Measurements from ENCODE around the gene TAS2R40.
A peak's percentile ranks its signal among the peaks of the same experiment; 100 is the strongest.
"Not testable (repeated sequence)": the region's sequence is repeated elsewhere in the genome, so short reads cannot be mapped to it uniquely, and the experiment has no call there.

TAS2R40 gene

GRCh38 chr7:143210541-143210940 is 11.3 kb upstream of the TAS2R40 start:
- H3K9me3 Mint-ChIP-seq: no peaks in the 10 kb centered on the region
- H3K4me3 Mint-ChIP-seq: no peak overlapping the region
- no peak overlapping the region for H3K27ac Mint-ChIP-seq
- H3K27me3 Mint-ChIP-seq (ENCODE audit: low read depth): peaks cover 2% of the 10 kb centered on the region
- H3K36me3 Mint-ChIP-seq (ENCODE audit: low read depth): no peaks in the 10 kb centered on the region
- H3K4me1 Mint-ChIP-seq (ENCODE audit: low read depth): peaks cover 8% of the 10 kb centered on the region
- no peak for DNase-seq (ENCODE audit: low spot score)

DNA sequence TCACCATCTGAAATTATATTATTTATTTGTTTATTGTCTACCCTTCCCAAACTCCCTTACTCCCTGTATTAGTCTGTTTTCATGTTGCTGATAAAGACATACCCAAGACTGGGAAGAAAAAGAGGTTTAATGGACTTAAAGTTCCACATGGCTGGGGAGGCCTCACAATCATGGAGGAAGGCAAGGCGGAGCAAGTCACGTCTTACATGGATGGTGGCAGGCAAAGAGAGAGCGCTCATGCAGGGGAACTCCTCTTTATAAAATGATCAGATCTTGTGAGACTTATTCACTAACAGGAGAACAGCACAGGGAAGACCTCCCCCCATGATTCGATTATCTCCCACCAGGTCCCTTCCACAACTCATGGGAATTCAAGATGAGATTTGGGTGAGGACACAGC is 8.4 kb upstream of the TAS2R40 start:
- H3K4me3 Mint-ChIP-seq; H3K4me1 Mint-ChIP-seq (ENCODE audit: low read depth); H3K9me3 Mint-ChIP-seq; DNase-seq (ENCODE audit: low spot score); H3K36me3 Mint-ChIP-seq (ENCODE audit: low read depth); H3K27ac Mint-ChIP-seq: not testable (repeated sequence)
- peaks cover 13% of the 10 kb centered on the region for H3K27me3 Mint-ChIP-seq (ENCODE audit: low read depth)

DNA sequence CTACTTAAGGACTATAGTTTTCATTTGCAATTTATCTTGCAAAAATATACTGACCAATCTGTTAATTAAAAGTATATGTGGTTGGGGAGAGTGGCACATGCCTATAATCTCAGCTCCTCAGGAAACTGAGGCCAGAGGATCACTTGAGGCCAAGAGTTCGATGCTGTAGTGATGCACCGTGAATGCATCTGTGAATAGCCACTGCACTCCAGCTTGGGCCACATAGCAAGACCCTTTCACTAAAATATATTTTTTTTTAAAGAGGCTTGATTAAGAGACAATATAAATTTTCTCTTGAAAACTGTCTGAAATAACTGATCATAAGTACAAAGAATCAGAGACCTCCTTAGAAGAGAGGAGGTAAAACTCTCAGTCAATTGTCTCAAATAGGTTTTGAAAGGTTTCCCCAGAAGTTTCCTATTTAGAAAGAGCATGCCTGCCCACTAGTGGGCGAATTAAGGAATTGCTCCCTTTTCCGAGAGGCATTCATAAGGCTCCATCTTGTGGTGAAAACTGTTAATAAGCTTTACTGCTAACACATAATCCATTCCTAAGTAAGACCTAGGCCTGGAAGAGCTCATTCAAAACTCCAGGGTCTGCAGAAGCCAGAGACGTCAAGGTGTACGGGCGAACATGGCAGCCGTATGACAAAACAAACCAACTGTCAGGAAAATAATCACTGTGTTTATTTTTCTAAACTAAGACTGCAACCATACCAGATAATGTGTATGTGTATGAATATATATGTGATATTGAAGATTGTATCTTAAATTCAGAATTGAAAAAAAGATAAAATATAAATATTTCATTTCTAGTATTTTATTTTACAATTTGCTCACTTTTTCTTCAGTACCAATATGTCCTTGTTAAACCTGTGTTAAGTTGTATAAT is 6.8 kb upstream of the TAS2R40 start:
- no peaks in the 10 kb centered on the region for H3K9me3 Mint-ChIP-seq
- peak; percentile 59 for DNase-seq (ENCODE audit: low spot score)

GRCh38 chr7:143216151-143216550 is 5.7 kb upstream of the TAS2R40 start:
- Mint-ChIP-seq H3K4me3 (no peak overlapping the region), H3K36me3 (ENCODE audit: low read depth) (no peaks in the 10 kb centered on the region), H3K9me3 (no peaks in the 10 kb centered on the region), H3K4me1 (ENCODE audit: low read depth) (no peaks in the 10 kb centered on the region), H3K27ac (no peak overlapping the region), H3K27me3 (ENCODE audit: low read depth) (peaks cover 16% of the 10 kb centered on the region)
- no peak for DNase-seq (ENCODE audit: low spot score)

More for the DNA sequence above, 6.8 kb upstream of the TAS2R40 start:
- H3K27ac Mint-ChIP-seq: no peak overlapping the region
- peaks cover 16% of the 10 kb centered on the region for H3K27me3 Mint-ChIP-seq (ENCODE audit: low read depth)
- H3K4me3 Mint-ChIP-seq: no peak overlapping the region
- no peaks in the 10 kb centered on the region for H3K36me3 Mint-ChIP-seq (ENCODE audit: low read depth)
- no peaks in the 10 kb centered on the region for H3K4me1 Mint-ChIP-seq (ENCODE audit: low read depth)

- no peaks in the 10 kb centered on the region for H3K9me3 Mint-ChIP-seq
- no peak overlapping the region for H3K4me3 Mint-ChIP-seq
- no peaks in the 10 kb centered on the region for H3K36me3 Mint-ChIP-seq (ENCODE audit: low read depth)
- H3K27ac Mint-ChIP-seq: no peak overlapping the region
- peaks cover 21% of the 10 kb centered on the region for H3K27me3 Mint-ChIP-seq (ENCODE audit: low read depth)
- H3K4me1 Mint-ChIP-seq (ENCODE audit: low read depth): no peaks in the 10 kb centered on the region
- DNase-seq (ENCODE audit: low spot score): no peak
These were observed 5.2 kb upstream of the TAS2R40 start for GRCh38 chr7:143216686-143217085.

- Mint-ChIP-seq H3K27me3 (ENCODE audit: low read depth) (peaks cover 32% of the 10 kb centered on the region), H3K36me3 (ENCODE audit: low read depth) (no peaks in the 10 kb centered on the region), H3K9me3 (no peaks in the 10 kb centered on the region), H3K4me3 (no peak overlapping the region), H3K27ac (no peak overlapping the region), H3K4me1 (ENCODE audit: low read depth) (no peaks in the 10 kb centered on the region)
- no peak for DNase-seq (ENCODE audit: low spot score)
These were observed 4.0 kb upstream of the TAS2R40 start for GRCh38 chr7:143217806-143218205.

DNA sequence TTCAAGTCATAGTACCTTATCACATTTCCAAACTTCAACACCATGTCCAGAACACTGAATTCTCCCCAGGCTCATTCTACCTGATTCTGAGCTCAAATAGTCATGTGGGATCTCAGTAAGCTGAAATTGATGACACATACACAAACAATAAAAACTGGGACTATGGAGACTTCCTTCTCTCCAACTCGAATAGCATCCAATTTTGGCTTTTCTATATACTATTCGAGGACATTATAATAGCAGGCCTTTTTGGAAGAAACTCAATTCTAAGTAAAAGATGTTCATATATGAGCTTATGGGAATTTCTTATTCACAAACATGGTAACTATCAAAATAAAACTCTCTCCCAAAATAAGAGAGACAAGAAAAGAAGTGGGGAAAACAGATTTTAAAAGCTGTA is 551 bp upstream of the TAS2R40 start:
- no peaks in the 10 kb centered on the region for H3K9me3 Mint-ChIP-seq
- no peaks in the 10 kb centered on the region for H3K36me3 Mint-ChIP-seq (ENCODE audit: low read depth)
- peaks cover 54% of the 10 kb centered on the region for H3K27me3 Mint-ChIP-seq (ENCODE audit: low read depth)
- no peak overlapping the region for H3K27ac Mint-ChIP-seq
- H3K4me3 Mint-ChIP-seq: no peak overlapping the region
- H3K4me1 Mint-ChIP-seq (ENCODE audit: low read depth): no peaks in the 10 kb centered on the region
- DNase-seq (ENCODE audit: low spot score): no peak

DNA sequence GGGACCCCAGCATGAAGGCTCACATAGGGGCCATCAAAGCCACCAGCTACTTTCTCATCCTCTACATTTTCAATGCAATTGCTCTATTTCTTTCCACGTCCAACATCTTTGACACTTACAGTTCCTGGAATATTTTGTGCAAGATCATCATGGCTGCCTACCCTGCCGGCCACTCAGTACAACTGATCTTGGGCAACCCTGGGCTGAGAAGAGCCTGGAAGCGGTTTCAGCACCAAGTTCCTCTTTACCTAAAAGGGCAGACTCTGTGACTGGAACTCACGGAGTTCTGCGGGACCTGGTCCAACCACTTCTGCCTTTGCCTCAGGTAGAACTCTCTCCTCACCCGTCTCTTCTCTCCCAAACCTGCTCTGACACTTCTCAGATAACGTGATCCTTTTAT is 945 bp downstream of the TAS2R40 start:
- H3K9me3 Mint-ChIP-seq: no peaks in the 10 kb centered on the region
- peaks cover 47% of the 10 kb centered on the region for H3K27me3 Mint-ChIP-seq (ENCODE audit: low read depth)
- H3K36me3 Mint-ChIP-seq (ENCODE audit: low read depth): no peaks in the 10 kb centered on the region
- no peak overlapping the region for H3K4me3 Mint-ChIP-seq
- no peak for DNase-seq (ENCODE audit: low spot score)
- H3K4me1 Mint-ChIP-seq (ENCODE audit: low read depth): no peaks in the 10 kb centered on the region
- H3K27ac Mint-ChIP-seq: no peak overlapping the region

GRCh38 chr7:143223784-143224183 is 1.9 kb downstream of the TAS2R40 start:
- Mint-ChIP-seq H3K9me3 (no peaks in the 10 kb centered on the region), H3K4me1 (ENCODE audit: low read depth) (no peaks in the 10 kb centered on the region), H3K27ac (no peak overlapping the region), H3K36me3 (ENCODE audit: low read depth) (no peaks in the 10 kb centered on the region), H3K4me3 (no peak overlapping the region), H3K27me3 (ENCODE audit: low read depth) (peaks cover 44% of the 10 kb centered on the region)
- DNase-seq (ENCODE audit: low spot score): no peak

GRCh38 chr7:143225047-143225446 is 3.2 kb downstream of the TAS2R40 start:
- no peak overlapping the region for H3K27ac Mint-ChIP-seq
- no peaks in the 10 kb centered on the region for H3K4me1 Mint-ChIP-seq (ENCODE audit: low read depth)
- no peaks in the 10 kb centered on the region for H3K9me3 Mint-ChIP-seq
- H3K4me3 Mint-ChIP-seq: no peak overlapping the region
- H3K36me3 Mint-ChIP-seq (ENCODE audit: low read depth): no peaks in the 10 kb centered on the region
- no peak for DNase-seq (ENCODE audit: low spot score)
- H3K27me3 Mint-ChIP-seq (ENCODE audit: low read depth): peaks cover 41% of the 10 kb centered on the region

DNA sequence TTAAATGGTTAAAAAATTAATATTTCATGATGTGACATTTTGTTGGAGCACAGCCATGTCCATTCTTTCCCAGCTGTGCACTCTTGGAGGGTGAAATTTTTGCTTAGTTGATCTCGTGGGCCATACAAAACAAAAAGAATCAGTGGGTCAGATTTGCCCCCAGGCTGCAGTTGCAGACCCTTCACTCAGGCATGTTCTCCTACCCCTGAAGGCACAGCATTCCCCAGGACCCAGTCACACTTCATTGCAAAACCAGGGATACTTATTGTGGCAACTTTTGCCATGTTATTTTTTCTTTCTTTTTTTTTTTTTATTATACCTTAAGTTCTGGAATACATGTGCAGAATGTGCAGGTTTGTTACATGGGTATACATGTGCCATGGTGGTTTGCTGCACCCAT is 6.0 kb downstream of the TAS2R40 start:
- Mint-ChIP-seq H3K9me3 (no peaks in the 10 kb centered on the region), H3K4me3 (no peak overlapping the region), H3K27me3 (ENCODE audit: low read depth) (peaks cover 29% of the 10 kb centered on the region), H3K36me3 (ENCODE audit: low read depth) (no peaks in the 10 kb centered on the region), H3K4me1 (ENCODE audit: low read depth) (no peaks in the 10 kb centered on the region), H3K27ac (no peak overlapping the region)
- DNase-seq (ENCODE audit: low spot score): no peak

GRCh38 chr7:143229054-143229790 is 7.4 kb downstream of the TAS2R40 start:
- Mint-ChIP-seq H3K4me1 (ENCODE audit: low read depth) (no peaks in the 10 kb centered on the region), H3K27ac (no peak overlapping the region), H3K27me3 (ENCODE audit: low read depth) (peaks cover 27% of the 10 kb centered on the region), H3K36me3 (ENCODE audit: low read depth) (no peaks in the 10 kb centered on the region), H3K9me3 (no peaks in the 10 kb centered on the region), H3K4me3 (no peak overlapping the region)
- no peak for DNase-seq (ENCODE audit: low spot score)

DNA sequence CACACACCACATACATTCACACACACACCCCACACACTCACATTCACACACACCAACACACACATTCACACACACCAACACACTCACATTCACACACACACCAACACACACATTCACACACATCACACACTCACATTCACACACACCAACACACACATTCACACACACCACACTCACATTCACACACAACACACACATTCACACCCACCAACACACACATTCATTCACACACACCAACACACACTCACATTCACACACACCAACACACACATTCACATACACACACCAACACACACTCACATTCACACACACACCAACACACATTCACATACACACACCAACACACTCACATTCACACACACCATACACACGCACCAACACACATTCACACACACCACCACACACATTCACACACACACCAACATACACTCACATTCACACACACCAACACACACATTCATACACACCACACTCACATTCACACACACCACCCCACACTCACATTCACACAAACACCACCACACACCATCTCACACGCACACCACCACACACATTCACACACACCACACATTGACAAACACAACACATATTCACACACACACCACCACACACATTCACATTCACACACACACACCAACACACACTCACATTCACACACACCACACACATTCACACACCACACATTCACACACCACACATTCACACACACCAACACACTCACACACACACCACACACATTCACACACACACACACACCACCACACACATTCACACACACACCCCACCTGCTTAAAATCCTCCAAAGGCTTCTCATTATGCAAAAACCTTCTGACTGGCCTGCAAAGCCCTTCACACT is 9.0 kb downstream of the TAS2R40 start:
- no peak overlapping the region for H3K27ac Mint-ChIP-seq
- no peak for DNase-seq (ENCODE audit: low spot score)
- peaks cover 32% of the 10 kb centered on the region for H3K27me3 Mint-ChIP-seq (ENCODE audit: low read depth)
- no peak overlapping the region for H3K4me3 Mint-ChIP-seq
- peaks cover 8% of the 10 kb centered on the region for H3K9me3 Mint-ChIP-seq
- no peaks in the 10 kb centered on the region for H3K4me1 Mint-ChIP-seq (ENCODE audit: low read depth)
- H3K36me3 Mint-ChIP-seq (ENCODE audit: low read depth): peaks cover 3% of the 10 kb centered on the region

Measured in T-helper 2 cell treated with Interferon-gamma antibody and Interleukin-4, amounts not matched to agents 5 μg/mL and 100 μg/mL, for 36 hours (primary cell).